ENCODE data around the gene IL22RA2. TPM values are rescaled to one million over a fixed set of nuclear protein-coding genes. Genes with fewer than 3 reads are reported as not detected.

Gene IL22RA2
- total RNA-seq, 1 experiment from 2014 or later: not detected

DNA sequence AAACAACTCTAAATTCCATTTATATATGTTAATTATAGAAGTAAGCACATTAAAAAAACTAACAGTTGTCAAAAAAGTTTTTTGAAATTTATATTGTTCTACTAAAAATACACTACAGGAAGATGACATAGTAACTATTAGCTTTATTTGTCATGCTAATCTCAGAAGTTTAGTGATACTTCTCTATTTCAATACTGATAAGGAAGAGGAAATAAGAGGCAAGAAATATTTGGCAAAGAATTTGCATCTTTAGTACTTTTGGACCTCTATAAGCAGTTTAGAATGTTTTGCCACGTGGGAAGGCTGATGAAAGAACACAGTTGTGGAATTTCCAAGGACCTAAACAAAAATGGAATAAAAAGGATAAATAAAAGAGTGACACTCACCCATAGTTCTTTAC, 33.1 kb upstream of the IL22RA2 start:
- Histone ChIP-seq H2AK5ac (ENCODE audit: insufficient read length, low read length) (no peak overlapping the region), H3K4ac (ENCODE audit: low read depth, low read length) (no peak overlapping the region), H3K14ac (ENCODE audit: insufficient read depth, low read length) (no peak overlapping the region), H3K79me2 (ENCODE audit: insufficient read depth, low read length) (peaks cover 4% of the 10 kb centered on the region; the same call in 1 of the 2 replicates), H3K27ac (ENCODE audit: insufficient read length, low read depth, low read length) (no peak overlapping the region), H3K4me2 (ENCODE audit: insufficient read depth, insufficient read length, low read length) (no peak overlapping the region), H3K27me3 (ENCODE audit: insufficient read depth, low read length) (no peaks in the 10 kb centered on the region), H3K56ac (ENCODE audit: insufficient read length, low read depth, low read length) (no peak overlapping the region), H3K23ac (ENCODE audit: insufficient read length, low read depth, low read length) (no peak overlapping the region), H2BK20ac (ENCODE audit: low read depth, low read length, poor library complexity, severe bottlenecking) (no peak overlapping the region), H4K20me1 (ENCODE audit: control insufficient read depth, insufficient read depth, insufficient read length) (no peaks in the 10 kb centered on the region), H4K91ac (ENCODE audit: insufficient read length, low read depth, low read length) (no peak overlapping the region), H3K9me3 (ENCODE audit: control insufficient read depth, low read depth, low read length) (peaks cover 11% of the 10 kb centered on the region), H2AFZ (ENCODE audit: low read length) (no peak overlapping the region), H3T11ph (ENCODE audit: low read length) (no peak overlapping the region), H2BK5ac (ENCODE audit: insufficient read length, low read length) (no peak overlapping the region), H4K8ac (replicated peaks; ENCODE audit: insufficient read length, low read depth, low read length) (no peak overlapping the region), H2BK120ac (ENCODE audit: low read depth, low read length, poor library complexity, severe bottlenecking) (no peak overlapping the region), H3K9ac (ENCODE audit: extremely low read depth, insufficient read length, low read length) (no peak overlapping the region), H2BK12ac (ENCODE audit: insufficient read length, low read depth, low read length) (no peak overlapping the region), H3K23me2 (ENCODE audit: insufficient read length, low read depth, low read length, poor library complexity, severe bottlenecking) (no peaks in the 10 kb centered on the region), H3K79me1 (ENCODE audit: insufficient read depth, low read depth, low read length, poor library complexity, severe bottlenecking) (no peaks in the 10 kb centered on the region), H3K4me1 (ENCODE audit: insufficient read depth, low read length) (no peaks in the 10 kb centered on the region), H3K18ac (ENCODE audit: insufficient read length, low read depth, low read length) (no peak overlapping the region), H2BK15ac (ENCODE audit: low read depth, low read length) (no peak overlapping the region), H4K5ac (ENCODE audit: insufficient read length, low read depth, low read length) (no peak overlapping the region)
- Mint-ChIP-seq H3K36me3 (ENCODE audit: insufficient read depth in 1 of 3, low read depth in 3 of 3) (peaks cover 74 to 93% (median 84%) of the 10 kb centered on the region in 3 experiments), H3K4me3 (no peak overlapping the region), H3K4me1 (no peaks in the 10 kb centered on the region), H3K27me3 (ENCODE audit: low read depth) (no peaks in the 10 kb centered on the region), H3K9me3 (peaks cover 35 to 40% of the 10 kb centered on the region in 2 experiments), H3K27ac (no peak overlapping the region)
- no peak for DNase-seq
- WGBS (ENCODE audit: extremely low coverage, insufficient read length, low lambda C conversion rate): no CpG with 5 or more reads among the region's 1 CpG
- TF ChIP-seq CTCF (conservative IDR thresholded peaks at IDR 0.05): no peak
